ENCODE measurements around the gene PLAAT2. TPM values are rescaled to one million over a fixed set of nuclear protein-coding genes. Genes with fewer than 3 reads are reported as not detected.

PLAAT2 gene
- total RNA-seq, 1 donor from 2014 or later = 3.7 TPM

GRCh38 chr11:63518548-63518947 is 44.6 kb downstream of the PLAAT2 start:
- DNase-seq = no peak

- no peak for DNase-seq
Measured at GRCh38 chr11:63517156-63517555, 46.0 kb downstream of the PLAAT2 start.

- no peak for DNase-seq
Measured at GRCh38 chr11:63516109-63516508, 47.1 kb downstream of the PLAAT2 start.

- no peak for DNase-seq
Measured at GRCh38 chr11:63512816-63513215, 50.4 kb downstream of the PLAAT2 start.

- DNase-seq = no peak
Measured at GRCh38 chr11:63511048-63511748, 52.0 kb downstream of the PLAAT2 start.

GRCh38 chr11:63510360-63511047 is 52.7 kb downstream of the PLAAT2 start:
- DNase-seq = peak; percentile 70

GRCh38 chr11:63508745-63509144 is 54.4 kb downstream of the PLAAT2 start:
- DNase-seq = no peak

DNA sequence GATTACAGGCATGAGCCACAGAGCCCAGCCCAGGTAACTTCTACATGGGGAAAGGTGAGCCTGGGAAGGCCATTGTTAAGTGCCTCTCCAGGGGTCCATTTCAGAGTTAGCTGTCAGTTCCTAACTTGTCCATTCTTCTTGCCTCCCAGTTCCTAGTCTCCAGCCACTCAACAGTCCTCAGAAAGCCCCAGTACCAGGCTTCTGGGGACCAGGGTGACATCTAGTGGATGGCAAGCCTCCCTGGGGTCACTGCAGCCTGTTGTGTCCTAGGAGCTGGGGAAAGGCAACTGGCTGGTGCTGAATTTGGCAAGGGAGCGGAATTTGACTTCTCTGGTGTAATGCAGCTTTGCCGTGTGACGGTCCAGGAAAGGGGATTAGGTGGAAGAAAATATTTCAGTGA is 55.2 kb downstream of the PLAAT2 start:
- peak; percentile 66 for DNase-seq

GRCh38 chr11:63507511-63507910 is 55.7 kb downstream of the PLAAT2 start:
- DNase-seq = no peak

- DNase-seq = no peak
Measured at GRCh38 chr11:63506876-63507275, 56.3 kb downstream of the PLAAT2 start.

- DNase-seq = no peak
Measured at GRCh38 chr11:63505857-63506528, 57.2 kb downstream of the PLAAT2 start, which contains the start of gene LGALS12. TSS of gene LGALS12 (plus strand) at chr11:63506084. CDS start at chr11:63506459, 375 bp downstream.

DNA sequence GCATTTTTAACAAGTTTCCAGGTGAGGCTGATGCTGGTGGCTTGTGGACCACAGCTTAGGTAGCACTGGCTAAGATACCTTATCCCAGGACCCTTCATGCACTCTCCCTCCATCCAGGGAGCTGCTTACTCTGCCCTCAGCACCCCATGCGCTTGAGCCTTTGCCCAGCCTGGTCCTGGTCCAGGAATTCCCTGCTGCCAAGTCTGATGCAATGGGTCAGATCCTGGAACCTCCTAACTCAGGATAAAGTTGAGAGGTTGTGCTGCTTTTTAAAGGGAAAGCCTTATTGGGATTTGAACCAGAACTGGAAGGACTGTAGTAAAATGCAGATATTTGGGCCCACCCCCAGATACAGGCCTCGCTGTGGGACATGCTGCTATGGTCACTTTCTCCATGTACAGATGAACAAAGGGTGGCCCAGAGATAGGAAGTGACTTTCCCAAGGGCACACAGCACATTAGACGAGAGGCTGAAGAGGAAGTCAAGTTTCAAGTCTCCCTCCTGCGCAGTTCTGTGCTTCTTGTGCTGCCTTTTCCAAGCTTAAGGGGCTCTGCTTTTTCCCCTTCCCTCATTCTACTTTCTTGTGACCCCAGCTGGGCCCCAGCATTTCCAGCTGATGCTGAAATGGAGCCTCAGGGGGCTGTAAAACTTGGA is 58.1 kb downstream of the PLAAT2 start:
- DNase-seq = no peak

DNA sequence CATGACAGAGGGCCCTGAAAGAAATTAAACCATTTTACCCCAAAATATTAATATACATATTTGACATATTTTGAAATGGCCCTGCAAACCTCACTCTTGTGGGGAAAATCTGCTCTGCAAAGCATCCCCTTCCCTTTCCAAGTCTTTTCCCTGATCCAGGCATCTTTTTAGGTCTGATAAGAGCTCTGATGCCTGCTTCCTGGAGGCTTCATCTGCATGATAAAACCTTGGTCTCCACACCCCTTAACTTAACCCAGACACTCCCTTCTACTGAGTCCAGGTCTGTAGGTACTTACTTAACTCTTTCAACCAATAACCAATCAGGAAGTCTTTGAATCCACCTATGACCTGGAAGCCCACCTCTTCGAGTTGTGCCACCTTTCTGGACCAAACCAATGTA is 59.1 kb downstream of the PLAAT2 start:
- DNase-seq = no peak

- no peak for DNase-seq
Measured at GRCh38 chr11:63503492-63503891, 59.7 kb downstream of the PLAAT2 start.

Other genes with a start within 250 kb of the PLAAT2 start
- gene SLC22A9, start 193.6 kb downstream of the PLAAT2 start, total RNA-seq = not detected
- gene PLAAT5, start 72.2 kb downstream of the PLAAT2 start, total RNA-seq = 2.3 TPM
- gene LGALS12, start 57.3 kb downstream of the PLAAT2 start, total RNA-seq = not detected
- gene PLAAT4, start 26.6 kb downstream of the PLAAT2 start, total RNA-seq = 6.1 TPM
- 34.8 TPM for gene PLAAT3, start 51.1 kb upstream of the PLAAT2 start, total RNA-seq
- 67.5 TPM for gene ATL3, start 108.0 kb upstream of the PLAAT2 start, total RNA-seq
- gene RTN3, start 118.1 kb upstream of the PLAAT2 start, total RNA-seq = 46.1 TPM
- 33.7 TPM for gene ZFTA, start 205.4 kb upstream of the PLAAT2 start, total RNA-seq